ENCODE data around the gene ZNF511. TPM values are rescaled to one million over a fixed set of nuclear protein-coding genes. Genes with fewer than 3 reads are reported as not detected.

Gene ZNF511
- total RNA-seq, 1 donor from 2014 or later: 25.5 TPM

GRCh38 chr10:133344236-133344635 lies 35.5 kb downstream of the ZNF511 start:
- Histone ChIP-seq H2AFZ (ENCODE audit: low read depth, low read length) (no peak overlapping the region), H3K4me1 (ENCODE audit: insufficient read depth, low read length) (no peaks in the 10 kb centered on the region), H3K9ac (ENCODE audit: low read length) (no peak overlapping the region), H3K27me3 (ENCODE audit: insufficient read depth, low read length) (peaks cover 5% of the 10 kb centered on the region), H4K20me1 (ENCODE audit: insufficient read depth, low read length) (no peaks in the 10 kb centered on the region), H3K4me3 (ENCODE audit: insufficient read depth, low read depth, low read length) (no peak overlapping the region), H3K9me3 (ENCODE audit: insufficient read depth, low read depth, low read length) (no peaks in the 10 kb centered on the region), H3K36me3 (ENCODE audit: insufficient read depth, low read length) (no peaks in the 10 kb centered on the region), H3K79me2 (ENCODE audit: insufficient read depth, low read length) (no peaks in the 10 kb centered on the region), H3K27ac (ENCODE audit: low read depth, low read length) (no peak overlapping the region), H3K4me2 (ENCODE audit: low read length) (no peak overlapping the region)
- Mint-ChIP-seq H3K27me3 (ENCODE audit: low read depth, unreplicated experiment) (peaks cover 10% of the 10 kb centered on the region), H3K36me3 (ENCODE audit: low read depth, unreplicated experiment) (peaks cover 2% of the 10 kb centered on the region), H3K4me1 (ENCODE audit: low read depth, unreplicated experiment) (peaks cover 8% of the 10 kb centered on the region), H3K9me3 (ENCODE audit: unreplicated experiment) (peaks cover 2% of the 10 kb centered on the region), H3K4me3 (ENCODE audit: unreplicated experiment) (no peak overlapping the region), H3K27ac (ENCODE audit: unreplicated experiment) (no peak overlapping the region)
- FAIRE-seq: no peak
- TF ChIP-seq CTCF (IDR thresholded peaks at IDR 0.05; ENCODE audit: insufficient read depth, low read depth, low read length): no peak
- TF ChIP-seq EZH2 (IDR thresholded peaks at IDR 0.05; ENCODE audit: insufficient read depth, low read length): no peak
- DNase-seq (ENCODE audit: low read depth): no peak

- H3K27ac Mint-ChIP-seq (ENCODE audit: unreplicated experiment): no peak overlapping the region
- peaks cover 2% of the 10 kb centered on the region for H3K9me3 Mint-ChIP-seq (ENCODE audit: unreplicated experiment)
Measured at GRCh38 chr10:133346413-133346812, 37.7 kb downstream of the ZNF511 start.

More at GRCh38 chr10:133346413-133346812, 37.7 kb downstream of the ZNF511 start:
- Mint-ChIP-seq H3K36me3 (ENCODE audit: low read depth, unreplicated experiment) (peaks cover 2% of the 10 kb centered on the region), H3K4me1 (ENCODE audit: low read depth, unreplicated experiment) (peaks cover 8% of the 10 kb centered on the region), H3K27me3 (ENCODE audit: low read depth, unreplicated experiment) (peaks cover 5% of the 10 kb centered on the region), H3K4me3 (ENCODE audit: unreplicated experiment) (no peak overlapping the region)
- Histone ChIP-seq H3K27ac (ENCODE audit: low read depth, low read length) (no peak overlapping the region), H3K4me3 (ENCODE audit: insufficient read depth, low read depth, low read length) (no peak overlapping the region), H4K20me1 (ENCODE audit: insufficient read depth, low read length) (no peaks in the 10 kb centered on the region), H3K27me3 (ENCODE audit: insufficient read depth, low read length) (peaks cover 5% of the 10 kb centered on the region), H3K4me2 (ENCODE audit: low read length) (no peak overlapping the region), H3K79me2 (ENCODE audit: insufficient read depth, low read length) (no peaks in the 10 kb centered on the region), H3K4me1 (ENCODE audit: insufficient read depth, low read length) (no peaks in the 10 kb centered on the region), H3K9ac (ENCODE audit: low read length) (no peak overlapping the region), H3K9me3 (ENCODE audit: insufficient read depth, low read depth, low read length) (no peaks in the 10 kb centered on the region), H3K36me3 (ENCODE audit: insufficient read depth, low read length) (no peaks in the 10 kb centered on the region), H2AFZ (ENCODE audit: low read depth, low read length) (no peak overlapping the region)
- TF ChIP-seq EZH2 (IDR thresholded peaks at IDR 0.05; ENCODE audit: insufficient read depth, low read length) (no peak), CTCF (IDR thresholded peaks at IDR 0.05; ENCODE audit: insufficient read depth, low read depth, low read length) (no peak)
- no peak for DNase-seq (ENCODE audit: low read depth)
- FAIRE-seq: no peak
